IMR-90 (cell line): ENCODE results near the gene TMEM170B. TPM values are rescaled to one million over a fixed set of nuclear protein-coding genes. Genes with fewer than 3 reads are reported as not detected.

Source experiments
- ATAC-seq: fragments of 200-7000 bp; cut with Tn5 transposase; 2 replicates; pipeline ENCODE4 v1.9.1; 2020; ENCODE audit warnings: low read depth, mild to moderate bottlenecking, moderate library complexity
- BruUV-seq: library from RNA; stranded (reverse); fragments of 400-500 nt; replicated peaks from 2 replicates; lab custom pipeline; 2021; lab: Mats Ljungman, UMichigan
- CTCF ChIA-PET: fragments of 300-600 bp; formaldehyde crosslinking; extraction: SDS; loops from one replicate; lab custom pipeline; 2021; ENCODE audit warnings: antibody characterized with exemption; lab: Yijun Ruan, JAX
- POLR2A ChIA-PET: fragments of 300-600 bp; sonication (Branson Sonifier 250); formaldehyde crosslinking; loops from one replicate; lab custom pipeline; 2022; ENCODE audit warnings: antibody characterized with exemption; ENCODE audit not compliant: unreplicated experiment; lab: Charles Lee
- DNase-seq: peaks from one replicate; pipeline ENCODE4 v3.0.0; 2013
- H2AFZ ChIP-seq: replicated peaks from 2 replicates; pipeline ENCODE3; 2013; ENCODE audit warnings: low read length, mild to moderate bottlenecking; ENCODE audit not compliant: poor library complexity
- H2AK5ac ChIP-seq: 2 replicates; pipeline ENCODE4 v1.6.1; 2013; ENCODE audit warnings: low read depth, low read length, inconsistent platforms
- H2AK9ac ChIP-seq: replicated peaks from 2 replicates; pipeline ENCODE3; 2013; ENCODE audit warnings: mild to moderate bottlenecking, low read depth, low read length, moderate library complexity; ENCODE audit not compliant: poor library complexity
- H2BK120ac ChIP-seq: 2 replicates; pipeline ENCODE4 v1.6.1; 2013; ENCODE audit warnings: low read depth, low read length, inconsistent platforms
- H2BK15ac ChIP-seq: 3 replicates; pipeline ENCODE4 v1.6.1; 2013; ENCODE audit warnings: low read depth, low read length, inconsistent platforms
- H2BK20ac ChIP-seq: 2 replicates; pipeline ENCODE4 v1.6.1; 2013; ENCODE audit warnings: low read depth, mild to moderate bottlenecking, inconsistent platforms, low read length, moderate library complexity
- H2BK5ac ChIP-seq: 2 replicates; pipeline ENCODE4 v1.6.1; 2013; ENCODE audit warnings: mild to moderate bottlenecking, low read depth, low read length, inconsistent platforms; ENCODE audit not compliant: poor library complexity, severe bottlenecking
- H3K14ac ChIP-seq: replicated peaks from 2 replicates; pipeline ENCODE4 v1.6.1; 2013; ENCODE audit warnings: low read depth, low read length, inconsistent platforms
- H3K18ac ChIP-seq: 2 replicates; pipeline ENCODE4 v1.6.1; 2013; ENCODE audit warnings: low read depth, low read length, control low read depth
- H3K23ac ChIP-seq: 2 replicates; pipeline ENCODE4 v1.6.1; 2013; ENCODE audit warnings: low read depth, low read length, inconsistent platforms
- H3K27ac ChIP-seq: 2 replicates; pipeline ENCODE4 v1.5.1; 2013; ENCODE audit warnings: mild to moderate bottlenecking, control low read depth, low read length; ENCODE audit not compliant: insufficient read depth
- H3K27me3 ChIP-seq: 2 replicates; pipeline ENCODE4 v1.6.1; 2013; ENCODE audit warnings: low read length; ENCODE audit not compliant: control insufficient read depth, insufficient read depth
- H3K36me3 ChIP-seq: 2 replicates; pipeline ENCODE4 v1.6.1; 2013; ENCODE audit warnings: low read length, mixed read lengths; ENCODE audit not compliant: control insufficient read depth, insufficient read depth
- H3K4ac ChIP-seq: 2 replicates; pipeline ENCODE4 v1.6.1; 2013; ENCODE audit warnings: low read depth, low read length, inconsistent platforms
- H3K4me1 ChIP-seq: 2 replicates; pipeline ENCODE4 v1.6.1; 2013; ENCODE audit warnings: low read length, mixed read lengths; ENCODE audit not compliant: control insufficient read depth, insufficient read depth
- H3K4me2 ChIP-seq: 2 replicates; pipeline ENCODE4 v1.6.1; 2013; ENCODE audit warnings: low read depth, mild to moderate bottlenecking, control low read depth, low read length, moderate library complexity
- H3K4me3 ChIP-seq: 2 replicates; pipeline ENCODE4 v1.5.1; 2013; ENCODE audit warnings: low read depth, mild to moderate bottlenecking, control low read depth, low read length, moderate library complexity; ENCODE audit not compliant: insufficient read depth
- H3K56ac ChIP-seq: 2 replicates; pipeline ENCODE4 v1.6.1; 2013; ENCODE audit warnings: low read length, inconsistent platforms; ENCODE audit not compliant: insufficient read depth; ENCODE audit errors: extremely low read depth
- H3K79me1 ChIP-seq, 2 experiments: 2 replicates each; pipeline ENCODE4 v1.6.1; 2013; ENCODE audit warnings: low read length in 2 of 2, inconsistent platforms in 1 of 2, low read depth in 1 of 2
- H3K9ac ChIP-seq: 2 replicates; pipeline ENCODE4 v1.6.1; 2013; ENCODE audit warnings: low read depth, low read length, control low read depth
- H3K9me1 ChIP-seq: 2 replicates; pipeline ENCODE4 v1.6.1; 2013; ENCODE audit warnings: low read length, inconsistent platforms; ENCODE audit not compliant: insufficient read depth
- H3K9me3 ChIP-seq: 2 replicates; pipeline ENCODE4 v1.6.1; 2013; ENCODE audit warnings: low read length; ENCODE audit not compliant: control insufficient read depth, insufficient read depth
- H4K20me1 ChIP-seq: 2 replicates; pipeline ENCODE4 v1.6.1; 2013; ENCODE audit warnings: low read length, inconsistent platforms; ENCODE audit not compliant: insufficient read depth
- H4K5ac ChIP-seq: 2 replicates; pipeline ENCODE4 v1.6.1; 2013; ENCODE audit warnings: mild to moderate bottlenecking, low read depth, low read length, control low read depth
- H4K8ac ChIP-seq, 2 experiments: 2 replicates each; pipeline ENCODE4 v1.6.1; 2013; ENCODE audit warnings: low read depth in 2 of 2, low read length in 2 of 2, control low read depth in 1 of 2, inconsistent platforms in 1 of 2
- H4K91ac ChIP-seq: 2 replicates; pipeline ENCODE4 v1.6.1; 2013; ENCODE audit warnings: low read depth, low read length, inconsistent platforms; ENCODE audit not compliant: insufficient read depth
- BHLHE40 ChIP-seq: fragments of 150-350 bp; IDR thresholded peaks from 2 replicates; pipeline ENCODE4 v1.6.1; 2016; ENCODE audit warnings: mild to moderate bottlenecking, low read depth, low read length
- RAD21 ChIP-seq: IDR thresholded peaks from 2 replicates; pipeline ENCODE4 v1.6.1; 2012; ENCODE audit warnings: low read length, improper control_type of control experiment
- RCOR1 ChIP-seq: IDR thresholded peaks from 2 replicates; pipeline ENCODE4 v1.6.1; 2012; ENCODE audit warnings: mild to moderate bottlenecking, low read length, improper control_type of control experiment; ENCODE audit not compliant: insufficient replicate concordance
- WGBS, 2 experiments: methylation state at CpG; one replicate each; pipeline versions ENCODE4 v1.1.5 to v1.1.7; 2013; ENCODE audit warnings: missing lambda C conversion rate in 2 of 2; ENCODE audit not compliant: insufficient read length in 1 of 2; ENCODE audit errors: extremely low coverage in 2 of 2; 5-methylcytosine and 5-hydroxymethylcytosine counted together
- dilution Hi-C: fragments of 300-500 bp; cut with HindIII; formaldehyde crosslinking; loops from one replicate; pipeline ENCODE4 v1.14.3; 2018; ENCODE audit warnings: low sequenced_read_pairs; ENCODE audit not compliant: unreplicated experiment
- in situ Hi-C: fragments of 300-500 bp; cut with MboI; formaldehyde crosslinking; loops from 3 replicates; pipeline ENCODE4 v1.14.3; 2019; ENCODE audit warnings: low sequenced_read_pairs, inconsistent platforms, mixed read lengths
- intact Hi-C: fragments of 100-400 bp; cut with micrococcal nuclease; formaldehyde crosslinking; loops from 2 replicates; pipeline ENCODE4 v1.10.0; 2022
- polyA plus RNA-seq, 3 experiments: library from polyadenylated mRNA; depleted of rRNA; stranded (reverse); fragments of >200 nt; gene quantifications; 2 replicates each; pipeline ENCODE4 v1.2.3, GENCODE V29; 2012; ENCODE audit warnings: low replicate concordance in 1 of 3
- total RNA-seq: library from RNA; depleted of rRNA; stranded (reverse); fragments of >200 nt; gene quantifications from 2 replicates; pipeline ENCODE4 v1.2.3, GENCODE V29; 2012
- TF ChIP-seq, protein P1 (sequence below): fragments of 150-350 bp; IDR thresholded peaks from 2 replicates; pipeline ENCODE4 v1.6.1; 2017; ENCODE audit warnings: mild to moderate bottlenecking, antibody characterized with exemption, low read length, low read depth

The TMEM170B gene
- total and polyA plus RNA-seq, 2 of the 4 experiments (the other 2 are of a cell fraction) = 0.10 to 0.18 TPM

DNA sequence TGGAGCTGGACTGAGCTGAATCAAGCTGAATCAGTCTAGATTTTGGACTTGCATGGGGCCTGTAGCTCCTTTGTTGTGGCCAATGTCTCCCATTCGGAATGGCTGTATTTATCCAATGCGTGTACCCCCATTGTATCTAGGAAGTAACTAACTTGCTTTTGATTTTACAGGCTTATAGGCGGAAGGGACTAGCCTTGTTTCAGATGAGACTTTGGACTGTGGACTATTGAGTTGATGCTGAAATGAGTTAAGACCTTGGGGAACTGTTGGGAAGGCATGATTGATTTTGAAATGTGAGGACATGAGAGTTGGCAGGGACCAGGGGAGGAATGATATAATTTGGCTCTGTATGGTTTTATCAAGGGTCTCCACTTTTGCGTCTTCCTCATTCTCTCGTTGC is 3.0 kb upstream of the TMEM170B start:
- Histone ChIP-seq H3K9me3 (no peaks in the 10 kb centered on the region), H4K20me1 (no peaks in the 10 kb centered on the region), H4K8ac (no peak overlapping the region), H3K4ac (no peak overlapping the region), H3K23ac (no peak overlapping the region), H2AFZ (no peak overlapping the region), H3K9me1 (no peaks in the 10 kb centered on the region), H3K4me2 (no peak overlapping the region), H3K56ac (no peak overlapping the region), H2BK20ac (no peak overlapping the region), H2BK5ac (no peak overlapping the region), H3K14ac (no peak overlapping the region), H2AK5ac (no peak overlapping the region), H4K91ac (no peak overlapping the region), H4K5ac (no peak overlapping the region), H3K27ac (no peak overlapping the region), H2BK120ac (no peak overlapping the region), H3K18ac (no peak overlapping the region), H3K9ac (no peak overlapping the region), H3K79me1 (no peaks in the 10 kb centered on the region), H2AK9ac (no peak overlapping the region), H3K36me3 (no peaks in the 10 kb centered on the region), H3K27me3 (peaks cover 23% of the 10 kb centered on the region), H3K4me3 (no peak overlapping the region), H3K4me1 (no peaks in the 10 kb centered on the region), H2BK15ac (no peak overlapping the region)
- no peak for ATAC-seq
- ChIA-PET POLR2A (no interaction called here), CTCF (no interaction called here)
- dilution Hi-C loops (no loop called here), in situ Hi-C loops (no loop called here), intact Hi-C loops (no loop called here)
- no peak for DNase-seq
- 70% methylated on average over 1 of the region's 5 CpGs; no CpG with 5 or more reads in 1 of the 2 experiments for WGBS, 2 experiments
- TF ChIP-seq RAD21 (no peak), RCOR1 (no peak), BHLHE40 (no peak)
- TF ChIP-seq, protein P1, sequence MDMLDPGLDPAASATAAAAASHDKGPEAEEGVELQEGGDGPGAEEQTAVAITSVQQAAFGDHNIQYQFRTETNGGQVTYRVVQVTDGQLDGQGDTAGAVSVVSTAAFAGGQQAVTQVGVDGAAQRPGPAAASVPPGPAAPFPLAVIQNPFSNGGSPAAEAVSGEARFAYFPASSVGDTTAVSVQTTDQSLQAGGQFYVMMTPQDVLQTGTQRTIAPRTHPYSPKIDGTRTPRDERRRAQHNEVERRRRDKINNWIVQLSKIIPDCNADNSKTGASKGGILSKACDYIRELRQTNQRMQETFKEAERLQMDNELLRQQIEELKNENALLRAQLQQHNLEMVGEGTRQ = no peak
- no TSS peak for BruUV-seq
